CD4-positive, alpha-beta T cell treated with Interleukin-1 beta for 1 hour (primary cell): ENCODE measurements around the gene ADGRL3.
"Not testable (repeated sequence)": the region's sequence is repeated elsewhere in the genome, so short reads cannot be mapped to it uniquely, and the experiment has no call there.

ENCODE experiments used
- DNase-seq, 2 donors: peaks; one replicate each; pipeline ENCODE4 v3.0.0-alpha.2; 2020 to 2022

Gene ADGRL3

GRCh38 chr4:61665649-61666048 is 465.5 kb downstream of the ADGRL3 start:
- no peak for DNase-seq

- no peak for DNase-seq
These were observed 466.1 kb downstream of the ADGRL3 start for GRCh38 chr4:61666244-61666643.

DNA sequence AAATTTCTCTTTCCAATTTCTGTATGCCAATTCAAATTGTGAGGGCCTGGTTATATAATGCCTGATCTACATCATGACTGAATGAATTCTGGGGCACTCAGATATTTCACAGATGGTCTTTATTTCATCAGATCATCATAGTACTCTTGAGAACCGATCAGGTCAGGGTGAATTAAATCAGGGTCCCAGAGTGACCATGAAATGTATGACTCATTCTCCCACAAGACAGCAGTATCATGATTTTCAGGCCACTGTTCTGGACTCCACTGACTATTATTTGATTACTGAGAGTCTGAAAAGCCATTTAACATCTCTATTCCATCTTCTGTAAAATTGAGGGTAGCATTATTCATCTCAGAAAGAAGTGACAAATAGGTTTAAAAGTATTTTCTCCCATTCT is 471.5 kb downstream of the ADGRL3 start:
- no peak for DNase-seq

GRCh38 chr4:61675464-61675863 is 475.3 kb downstream of the ADGRL3 start:
- no peak for DNase-seq

- DNase-seq: no peak
These were observed 478.2 kb downstream of the ADGRL3 start for GRCh38 chr4:61678297-61678696.

- no peak for DNase-seq
These were observed 493.4 kb downstream of the ADGRL3 start for GRCh38 chr4:61693520-61693919.

- no peak for DNase-seq
These were observed 514.3 kb downstream of the ADGRL3 start for GRCh38 chr4:61714387-61714911.

DNA sequence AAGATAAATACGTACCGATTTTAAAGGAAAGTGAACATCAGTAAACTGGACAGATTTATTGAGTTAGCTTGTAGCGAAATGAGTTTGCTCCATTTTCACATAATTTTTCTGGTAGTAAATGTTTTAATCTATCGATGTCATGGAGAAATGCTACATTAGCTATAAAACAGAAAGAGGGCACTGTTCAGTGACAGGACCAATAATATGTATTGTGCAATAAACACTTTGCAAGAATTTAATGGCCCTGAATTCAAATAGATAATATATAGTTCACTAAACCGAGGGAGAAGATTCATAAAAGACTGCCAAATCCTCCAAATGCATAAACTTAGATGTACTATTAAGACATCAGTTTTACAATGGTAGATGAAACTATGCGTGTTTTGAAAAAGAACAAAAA is 516.3 kb downstream of the ADGRL3 start:
- no peak for DNase-seq

DNA sequence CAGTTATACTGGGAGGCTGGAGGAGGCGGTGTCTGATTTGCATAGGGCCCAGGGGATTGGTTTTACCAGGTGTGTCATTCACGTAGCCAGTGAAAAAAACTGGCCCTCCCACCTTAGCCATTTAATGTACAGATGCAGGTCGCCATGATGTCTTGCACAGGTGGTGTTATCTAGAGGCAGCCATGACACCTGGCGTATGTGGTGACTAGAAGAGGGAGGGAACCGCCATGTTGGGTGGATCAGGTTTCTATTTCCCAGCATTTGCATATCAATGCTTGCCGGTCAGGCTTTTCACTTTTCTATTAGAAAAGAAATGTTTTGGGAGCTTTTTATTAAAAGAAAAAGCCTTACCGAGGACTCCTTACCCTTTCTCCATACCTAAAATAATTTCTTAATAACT is 523.4 kb downstream of the ADGRL3 start:
- no peak for DNase-seq

DNA sequence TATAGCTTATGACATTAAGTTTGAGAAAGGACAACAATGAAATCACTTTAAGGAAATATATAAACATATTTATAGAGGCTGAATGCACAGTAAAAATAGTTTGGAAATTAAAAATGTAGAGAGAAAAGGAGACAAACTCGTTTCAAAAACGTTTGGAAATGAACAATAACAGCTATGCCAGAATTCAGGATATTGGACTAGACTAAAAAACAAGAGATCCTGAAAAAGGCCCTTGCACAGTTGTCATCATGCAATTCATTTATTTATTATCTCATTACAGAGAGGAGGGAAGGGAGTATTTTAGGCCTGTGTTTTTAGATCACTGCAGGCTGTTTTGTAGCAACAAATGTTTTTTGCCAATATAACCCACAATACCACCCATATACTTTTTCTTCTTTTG is 527.2 kb downstream of the ADGRL3 start:
- DNase-seq: no peak

DNA sequence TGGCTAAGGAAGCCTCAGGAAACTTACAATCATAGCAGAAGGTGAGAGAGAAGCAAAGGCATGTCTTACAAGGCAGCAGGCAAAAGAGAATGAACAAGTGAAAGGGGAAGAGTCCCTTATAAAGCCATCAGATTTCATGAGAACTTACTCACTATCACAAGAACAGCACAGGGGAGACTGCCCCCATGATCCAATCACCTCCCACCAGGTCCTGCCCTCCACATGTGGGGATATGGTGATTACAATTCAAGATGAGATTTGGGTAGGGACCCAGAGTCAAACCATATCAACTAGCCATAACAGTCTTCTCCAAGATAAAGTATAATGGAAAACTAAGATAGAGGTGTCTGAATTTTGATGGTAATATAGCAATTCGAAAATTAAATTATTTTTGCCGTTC is 534.3 kb downstream of the ADGRL3 start:
- DNase-seq: no peak

- no peak for DNase-seq
These were observed 539.8 kb downstream of the ADGRL3 start for GRCh38 chr4:61739887-61740286.

GRCh38 chr4:61740886-61741285 is 540.8 kb downstream of the ADGRL3 start:
- no peak for DNase-seq

GRCh38 chr4:61741327-61742096 is 541.4 kb downstream of the ADGRL3 start:
- DNase-seq: no peak

DNA sequence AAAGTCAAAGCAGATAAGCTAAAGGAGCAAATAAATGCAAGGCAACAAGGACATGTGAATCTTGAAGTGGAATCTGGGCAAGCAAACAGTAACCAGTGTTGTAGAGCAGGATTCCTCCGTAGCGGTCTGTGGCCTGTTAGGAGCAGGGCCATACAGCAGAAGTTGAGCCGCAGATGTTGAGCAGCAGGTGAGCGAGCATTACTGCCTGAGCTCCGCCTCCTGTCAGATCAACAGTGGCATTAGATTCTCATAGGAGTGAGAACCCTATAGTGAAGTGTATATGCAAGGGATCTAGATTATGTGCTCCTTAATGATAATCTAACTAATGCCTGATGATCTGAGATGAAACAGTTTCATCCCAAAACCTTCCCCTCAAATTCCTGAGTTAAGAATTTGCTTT is 550.7 kb downstream of the ADGRL3 start:
- no peak for DNase-seq

DNA sequence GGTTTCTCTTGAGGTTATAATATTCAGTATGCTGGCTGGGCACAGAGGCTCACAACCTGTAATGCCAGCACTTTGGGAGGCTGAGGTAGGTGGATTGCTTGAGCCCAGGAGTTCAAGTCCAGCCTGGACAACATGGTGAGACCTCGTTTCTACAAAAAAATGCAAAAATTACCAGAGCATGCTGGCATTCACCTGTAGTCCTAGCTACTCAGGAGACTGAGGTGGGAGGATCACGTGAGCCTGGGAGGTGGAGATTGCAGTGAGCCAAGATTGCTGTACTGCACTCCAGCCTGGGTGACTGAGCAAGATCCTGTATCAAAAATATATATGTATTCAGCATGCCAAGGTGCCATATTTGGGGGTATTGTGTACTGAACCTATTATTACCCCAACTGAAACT is 552.5 kb downstream of the ADGRL3 start:
- no peak for DNase-seq

DNA sequence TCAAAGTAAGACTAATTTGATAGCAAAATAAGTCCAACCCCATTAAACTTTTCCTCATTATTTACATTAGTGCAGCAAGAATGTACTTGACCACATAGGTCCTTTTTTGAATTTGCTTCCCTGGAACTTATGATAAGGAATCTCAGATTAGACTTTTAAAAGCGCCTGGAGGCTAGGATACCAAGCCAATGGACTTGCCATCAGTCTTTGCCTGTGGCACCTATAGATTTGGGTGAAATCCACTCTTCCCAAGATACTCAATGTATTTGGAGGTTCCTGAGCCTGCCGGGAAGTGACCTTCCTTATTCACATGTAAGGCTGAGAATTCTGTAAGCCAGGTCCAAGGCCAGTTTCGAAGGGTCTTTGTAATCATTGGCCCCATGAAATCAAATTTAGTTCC is 553.6 kb downstream of the ADGRL3 start:
- DNase-seq: no peak

DNA sequence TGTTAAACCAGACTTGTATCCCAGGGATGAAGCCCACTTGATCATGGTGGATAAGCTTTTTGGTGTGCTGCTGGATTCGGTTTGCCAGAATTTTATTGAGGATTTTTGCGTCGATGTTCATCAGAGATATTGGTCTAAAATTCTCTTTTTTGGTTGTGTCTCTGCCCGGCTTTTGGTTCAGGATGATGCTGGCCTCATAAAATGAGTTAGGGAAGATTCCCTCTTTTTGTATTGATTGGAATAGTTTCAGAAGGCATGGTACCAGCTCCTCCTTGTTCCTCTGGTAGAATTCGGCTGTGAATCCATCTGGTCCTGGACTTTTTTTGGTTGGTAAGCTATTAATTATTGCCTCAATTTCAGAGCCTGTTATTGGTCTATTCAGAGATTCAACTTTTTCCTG is 556.8 kb downstream of the ADGRL3 start:
- DNase-seq: not testable (repeated sequence)

GRCh38 chr4:61757983-61758382 is 557.9 kb downstream of the ADGRL3 start:
- not testable (repeated sequence) for DNase-seq

GRCh38 chr4:61758596-61758995 is 558.5 kb downstream of the ADGRL3 start:
- DNase-seq: not testable (repeated sequence)

DNA sequence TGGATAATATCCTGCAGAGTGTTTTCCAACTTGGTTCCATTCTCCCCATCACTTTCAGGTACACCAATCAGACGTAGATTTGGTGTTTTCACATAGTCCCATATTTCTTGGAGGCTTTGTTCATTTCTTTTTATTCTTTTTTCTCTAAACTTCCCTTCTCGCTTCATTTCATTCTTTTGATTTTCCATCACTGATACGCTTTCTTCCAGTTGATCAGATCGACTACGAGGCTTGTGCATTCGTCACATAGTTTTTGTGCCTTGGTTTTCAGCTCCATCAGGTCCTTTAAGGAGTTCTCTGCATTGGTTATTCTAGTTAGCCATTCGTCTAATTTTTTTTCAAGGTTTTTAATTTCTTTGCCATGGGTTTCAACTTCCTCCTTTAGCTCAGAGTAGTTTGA is 559.1 kb downstream of the ADGRL3 start:
- not testable (repeated sequence) for DNase-seq

DNA sequence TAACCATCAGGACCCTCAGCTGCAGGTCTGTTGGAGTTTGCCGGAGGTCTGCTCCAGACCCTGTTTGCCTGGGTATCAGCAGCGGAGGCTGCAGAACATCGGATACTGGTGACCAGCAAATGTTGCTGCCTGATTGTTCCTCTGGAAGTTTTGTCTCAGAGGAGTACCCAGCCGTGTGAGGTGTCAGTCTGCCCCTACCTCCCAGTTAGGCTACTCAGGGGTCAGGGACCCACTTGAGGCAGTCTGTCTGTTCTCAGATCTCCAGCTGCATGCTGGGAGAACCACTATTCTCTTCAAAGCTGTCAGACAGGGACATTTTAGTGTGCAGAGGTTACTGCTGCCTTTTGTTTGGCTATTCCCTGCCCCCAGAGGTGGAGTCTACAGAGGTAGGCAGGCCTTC is 559.8 kb downstream of the ADGRL3 start:
- DNase-seq: not testable (repeated sequence)

DNA sequence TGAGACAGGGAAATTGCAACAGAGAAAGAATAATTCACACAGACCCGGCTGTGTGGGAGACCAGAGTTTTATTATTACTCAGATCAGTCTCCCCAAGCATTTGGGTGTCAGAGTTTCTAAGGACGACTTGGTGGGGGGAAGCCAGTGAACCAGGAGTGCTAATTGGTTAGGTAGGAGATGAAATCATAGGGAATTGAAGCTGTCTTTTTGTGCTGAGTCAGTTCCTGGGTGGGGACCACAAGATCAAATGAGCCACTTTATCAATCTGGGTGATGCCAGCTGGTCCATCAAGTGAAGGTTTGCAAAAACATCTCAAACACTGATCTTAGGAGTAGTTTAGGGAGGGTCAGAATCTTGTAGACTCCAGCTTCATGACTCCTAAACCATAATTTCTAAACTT is 560.7 kb downstream of the ADGRL3 start:
- DNase-seq: no peak

- DNase-seq: no peak
These were observed 562.8 kb downstream of the ADGRL3 start for GRCh38 chr4:61762722-61763627.
